ENCODE data around the gene SMYD3. TPM values are rescaled to one million over a fixed set of nuclear protein-coding genes. Genes with fewer than 3 reads are reported as not detected.

Gene SMYD3
- polyA plus RNA-seq, 2 of the 4 experiments (the other 2 are of a cell fraction) = 18.2 to 35.2 TPM

DNA sequence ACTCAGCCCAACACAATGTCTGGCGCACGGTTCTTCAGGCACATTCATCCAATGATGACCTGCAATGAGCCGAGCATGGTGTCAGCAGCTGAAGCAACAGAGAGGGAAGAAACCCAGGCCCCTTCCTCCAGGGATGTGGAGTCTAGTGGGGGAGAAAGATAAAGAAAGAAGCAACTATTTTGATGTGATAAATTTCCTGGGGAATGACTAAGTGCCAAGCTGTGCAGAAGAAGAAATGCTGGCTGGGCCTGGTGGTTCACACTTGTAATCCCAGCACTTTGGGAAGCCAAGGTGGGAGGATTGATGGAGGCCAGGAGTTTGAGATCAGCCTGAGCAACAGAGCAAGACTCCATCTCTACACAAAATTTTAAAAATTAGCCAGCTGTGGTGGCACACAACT, 790.5 kb downstream of the SMYD3 start:
- WGBS (ENCODE audit: missing lambda C conversion rate) = 64% methylated on average over 3 of the region's 3 CpGs
- Histone ChIP-seq H3K9me3 (no peaks in the 10 kb centered on the region), H3K4me1 (peaks cover 7% of the 10 kb centered on the region; the same call in 1 of the 3 replicates), H3K27ac (no peak overlapping the region), H3K4me2 (no peak overlapping the region), H3K4me3 (no peak overlapping the region)
- ATAC-seq (no peak), DNase-seq (ENCODE audit: low read depth in 1 of 2, low spot score in 1 of 2) (no peak), FAIRE-seq (no peak)
- ChIA-PET CTCF (no interaction called here), POLR2A (no interaction called here)
- TF ChIP-seq SREBF2 (IDR thresholded peaks at IDR 0.05) = no peak
- no peak for TF ChIP-seq CBX8 (IDR thresholded peaks at IDR 0.05)
- TF ChIP-seq MYC (IDR thresholded peaks at IDR 0.05; ENCODE audit: borderline replicate concordance, low read length) = no peak
- TF ChIP-seq, protein P1, sequence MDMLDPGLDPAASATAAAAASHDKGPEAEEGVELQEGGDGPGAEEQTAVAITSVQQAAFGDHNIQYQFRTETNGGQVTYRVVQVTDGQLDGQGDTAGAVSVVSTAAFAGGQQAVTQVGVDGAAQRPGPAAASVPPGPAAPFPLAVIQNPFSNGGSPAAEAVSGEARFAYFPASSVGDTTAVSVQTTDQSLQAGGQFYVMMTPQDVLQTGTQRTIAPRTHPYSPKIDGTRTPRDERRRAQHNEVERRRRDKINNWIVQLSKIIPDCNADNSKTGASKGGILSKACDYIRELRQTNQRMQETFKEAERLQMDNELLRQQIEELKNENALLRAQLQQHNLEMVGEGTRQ (IDR thresholded peaks at IDR 0.05) = no peak
- TF ChIP-seq FOSB (CRISPR knock-in tag; IDR thresholded peaks at IDR 0.05) = no peak
- no peak for TF ChIP-seq HOXA7 (CRISPR knock-in tag; IDR thresholded peaks at IDR 0.05)
- TF ChIP-seq HOXB13 (CRISPR knock-in tag; IDR thresholded peaks at IDR 0.05; ENCODE audit: low read depth) = no peak
- TF ChIP-seq, protein P2, sequence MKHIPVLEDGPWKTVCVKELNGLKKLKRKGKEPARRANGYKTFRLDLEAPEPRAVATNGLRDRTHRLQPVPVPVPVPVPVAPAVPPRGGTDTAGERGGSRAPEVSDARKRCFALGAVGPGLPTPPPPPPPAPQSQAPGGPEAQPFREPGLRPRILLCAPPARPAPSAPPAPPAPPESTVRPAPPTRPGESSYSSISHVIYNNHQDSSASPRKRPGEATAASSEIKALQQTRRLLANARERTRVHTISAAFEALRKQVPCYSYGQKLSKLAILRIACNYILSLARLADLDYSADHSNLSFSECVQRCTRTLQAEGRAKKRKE (CRISPR knock-in tag; IDR thresholded peaks at IDR 0.05; ENCODE audit: low read depth) = no peak

DNA sequence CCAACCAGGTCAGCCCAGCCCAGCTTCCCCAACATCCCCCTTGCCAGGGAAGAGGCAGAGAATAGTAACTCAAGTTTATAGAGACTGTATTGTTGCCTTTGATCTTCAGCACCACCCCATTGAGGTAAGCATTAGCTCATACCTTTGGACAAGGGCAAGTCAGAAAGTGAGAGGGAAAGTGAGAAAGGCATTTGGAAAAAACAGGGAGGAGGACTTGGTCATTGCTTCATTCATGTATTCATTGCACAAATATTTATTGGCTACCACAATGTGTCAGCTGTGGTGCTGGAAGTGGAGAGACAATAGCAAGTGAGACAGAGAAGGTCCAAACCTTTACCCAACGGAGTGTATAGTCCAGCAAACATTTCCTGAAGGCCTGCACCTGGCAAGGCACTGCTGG, 791.1 kb downstream of the SMYD3 start:
- H3K4me2 ChIP-seq = no peak overlapping the region
- peak in 1 of 2 experiments; percentile 17; a peak in 1 of 6 replicates for ATAC-seq
- TF ChIP-seq HOXB13 (CRISPR knock-in tag; IDR thresholded peaks at IDR 0.05; ENCODE audit: low read depth) (no peak), RAD21 (conservative IDR thresholded peaks at IDR 0.05 in 1 of 2, IDR thresholded peaks at IDR 0.05 in 1 of 2) (no peak), RARB (CRISPR knock-in tag; IDR thresholded peaks at IDR 0.05) (no peak), NFE2L2 (conservative IDR thresholded peaks at IDR 0.05; ENCODE audit: low read length) (no peak), RCOR1 (IDR thresholded peaks at IDR 0.05; ENCODE audit: low read depth, low read length) (no peak), RFX5 (IDR thresholded peaks at IDR 0.05) (no peak), JUN (IDR thresholded peaks at IDR 0.05) (no peak), EHF (CRISPR knock-in tag; IDR thresholded peaks at IDR 0.05) (no peak), FOSL2 (IDR thresholded peaks at IDR 0.05) (no peak), FOSL2 (CRISPR knock-in tag; IDR thresholded peaks at IDR 0.05) (no peak), NPAS2 (CRISPR knock-in tag; IDR thresholded peaks at IDR 0.05; ENCODE audit: borderline replicate concordance) (no peak), CHD4 (IDR thresholded peaks at IDR 0.05; ENCODE audit: borderline replicate concordance) (no peak), ZFP36 (IDR thresholded peaks at IDR 0.05; ENCODE audit: borderline replicate concordance, partially characterized antibody) (no peak), PHF8 (IDR thresholded peaks at IDR 0.05; ENCODE audit: borderline replicate concordance, low read depth) (no peak)
- TF ChIP-seq, protein P3, sequence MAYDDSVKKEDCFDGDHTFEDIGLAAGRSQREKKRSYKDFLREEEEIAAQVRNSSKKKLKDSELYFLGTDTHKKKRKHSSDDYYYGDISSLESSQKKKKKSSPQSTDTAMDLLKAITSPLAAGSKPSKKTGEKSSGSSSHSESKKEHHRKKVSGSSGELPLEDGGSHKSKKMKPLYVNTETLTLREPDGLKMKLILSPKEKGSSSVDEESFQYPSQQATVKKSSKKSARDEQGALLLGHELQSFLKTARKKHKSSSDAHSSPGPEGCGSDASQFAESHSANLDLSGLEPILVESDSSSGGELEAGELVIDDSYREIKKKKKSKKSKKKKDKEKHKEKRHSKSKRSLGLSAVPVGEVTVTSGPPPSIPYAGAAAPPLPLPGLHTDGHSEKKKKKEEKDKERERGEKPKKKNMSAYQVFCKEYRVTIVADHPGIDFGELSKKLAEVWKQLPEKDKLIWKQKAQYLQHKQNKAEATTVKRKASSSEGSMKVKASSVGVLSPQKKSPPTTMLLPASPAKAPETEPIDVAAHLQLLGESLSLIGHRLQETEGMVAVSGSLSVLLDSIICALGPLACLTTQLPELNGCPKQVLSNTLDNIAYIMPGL (CRISPR knock-in tag; IDR thresholded peaks at IDR 0.05; ENCODE audit: borderline replicate concordance) = no peak
- TF ChIP-seq, protein P4, sequence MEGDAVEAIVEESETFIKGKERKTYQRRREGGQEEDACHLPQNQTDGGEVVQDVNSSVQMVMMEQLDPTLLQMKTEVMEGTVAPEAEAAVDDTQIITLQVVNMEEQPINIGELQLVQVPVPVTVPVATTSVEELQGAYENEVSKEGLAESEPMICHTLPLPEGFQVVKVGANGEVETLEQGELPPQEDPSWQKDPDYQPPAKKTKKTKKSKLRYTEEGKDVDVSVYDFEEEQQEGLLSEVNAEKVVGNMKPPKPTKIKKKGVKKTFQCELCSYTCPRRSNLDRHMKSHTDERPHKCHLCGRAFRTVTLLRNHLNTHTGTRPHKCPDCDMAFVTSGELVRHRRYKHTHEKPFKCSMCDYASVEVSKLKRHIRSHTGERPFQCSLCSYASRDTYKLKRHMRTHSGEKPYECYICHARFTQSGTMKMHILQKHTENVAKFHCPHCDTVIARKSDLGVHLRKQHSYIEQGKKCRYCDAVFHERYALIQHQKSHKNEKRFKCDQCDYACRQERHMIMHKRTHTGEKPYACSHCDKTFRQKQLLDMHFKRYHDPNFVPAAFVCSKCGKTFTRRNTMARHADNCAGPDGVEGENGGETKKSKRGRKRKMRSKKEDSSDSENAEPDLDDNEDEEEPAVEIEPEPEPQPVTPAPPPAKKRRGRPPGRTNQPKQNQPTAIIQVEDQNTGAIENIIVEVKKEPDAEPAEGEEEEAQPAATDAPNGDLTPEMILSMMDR (IDR thresholded peaks at IDR 0.05) = no peak
- TF ChIP-seq, protein P5, sequence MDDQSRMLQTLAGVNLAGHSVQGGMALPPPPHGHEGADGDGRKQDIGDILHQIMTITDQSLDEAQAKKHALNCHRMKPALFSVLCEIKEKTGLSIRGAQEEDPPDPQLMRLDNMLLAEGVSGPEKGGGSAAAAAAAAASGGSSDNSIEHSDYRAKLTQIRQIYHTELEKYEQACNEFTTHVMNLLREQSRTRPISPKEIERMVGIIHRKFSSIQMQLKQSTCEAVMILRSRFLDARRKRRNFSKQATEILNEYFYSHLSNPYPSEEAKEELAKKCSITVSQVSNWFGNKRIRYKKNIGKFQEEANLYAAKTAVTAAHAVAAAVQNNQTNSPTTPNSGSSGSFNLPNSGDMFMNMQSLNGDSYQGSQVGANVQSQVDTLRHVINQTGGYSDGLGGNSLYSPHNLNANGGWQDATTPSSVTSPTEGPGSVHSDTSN (IDR thresholded peaks at IDR 0.05) = no peak
- no peak overlapping the region for H3K27ac ChIP-seq
- ChIA-PET POLR2A (no interaction called here), CTCF (interaction anchor here (1.2 kb wide), 1 partner anchor 9 kb away, joined by 3 read pairs; no protein-coding TSS in a partner anchor)
- no peak for FAIRE-seq
- no peaks in the 10 kb centered on the region for H3K9me3 ChIP-seq
- peaks cover 7% of the 10 kb centered on the region; the same call in 1 of the 3 replicates for H3K4me1 ChIP-seq
- peak in 1 of 2 experiments; percentile 25 for DNase-seq (ENCODE audit: low read depth in 1 of 2, low spot score in 1 of 2)
- H3K4me3 ChIP-seq = no peak overlapping the region
- 0% methylated on average over 1 of the region's 1 CpG for WGBS (ENCODE audit: missing lambda C conversion rate)
